ENCODE results near the gene RIN3. TPM values are rescaled to one million over a fixed set of nuclear protein-coding genes. Genes with fewer than 3 reads are reported as not detected.
A peak's percentile ranks its signal among the peaks of the same experiment; 100 is the strongest.

Gene RIN3
- total RNA-seq, 2 experiments from 2014 or later, result 76.1 to 122 TPM

GRCh38 chr14:92551044-92551841, 37.7 kb downstream of the RIN3 start:
- peak; percentile 69 for DNase-seq
- Mint-ChIP-seq H3K4me3 (peak overlapping the region; percentile 13), H3K4me1 (peaks cover 51% of the 10 kb centered on the region), H3K27me3 (no peaks in the 10 kb centered on the region), H3K27ac (peak overlapping the region; percentile 76), H3K9me3 (ENCODE audit: low read depth) (no peaks in the 10 kb centered on the region), H3K36me3 (peaks cover 2% of the 10 kb centered on the region)
- peak; percentile 58 for ATAC-seq
- CTCF ChIA-PET, result no interaction called here

GRCh38 chr14:92552066-92552465, 38.5 kb downstream of the RIN3 start:
- H3K4me3 Mint-ChIP-seq, result no peak overlapping the region
- ATAC-seq (peak; percentile 10), DNase-seq (no peak)
- H3K27ac Mint-ChIP-seq, result peak overlapping the region; percentile 76
- H3K36me3 Mint-ChIP-seq, result peaks cover 10% of the 10 kb centered on the region
- H3K9me3 Mint-ChIP-seq (ENCODE audit: low read depth), result no peaks in the 10 kb centered on the region
- H3K4me1 Mint-ChIP-seq, result peaks cover 58% of the 10 kb centered on the region
- CTCF ChIA-PET, result no interaction called here
- no peaks in the 10 kb centered on the region for H3K27me3 Mint-ChIP-seq

DNA sequence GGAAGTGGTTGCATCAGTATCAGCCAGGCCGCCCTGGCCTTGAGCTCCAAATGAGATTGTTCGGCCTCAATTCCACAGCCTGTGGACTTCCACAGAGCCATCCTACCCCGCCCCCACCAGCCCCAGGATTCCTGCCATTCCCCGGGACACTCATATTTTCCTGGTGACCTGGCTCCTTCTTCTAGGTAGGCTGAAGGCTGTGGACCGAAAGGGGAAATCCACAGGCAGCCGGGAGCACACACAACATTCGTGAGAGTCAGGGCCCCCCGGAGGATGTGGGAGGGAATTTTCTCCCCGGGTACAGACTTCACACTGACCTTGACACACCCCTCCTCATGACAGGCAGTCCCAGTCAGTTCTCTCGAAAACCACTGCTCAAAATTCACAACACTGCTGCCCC, 39.9 kb downstream of the RIN3 start:
- ATAC-seq (no peak), DNase-seq (no peak)
- peaks cover 69% of the 10 kb centered on the region for H3K4me1 Mint-ChIP-seq
- H3K27ac Mint-ChIP-seq, result no peak overlapping the region
- CTCF ChIA-PET, result interaction anchor here (0.9 to 1.0 kb wide), 2 partner anchors 30 to 128 kb away, joined by 3 read pairs; no protein-coding TSS in a partner anchor
- H3K27me3 Mint-ChIP-seq, result no peaks in the 10 kb centered on the region
- no peak overlapping the region for H3K4me3 Mint-ChIP-seq
- no peaks in the 10 kb centered on the region for H3K9me3 Mint-ChIP-seq (ENCODE audit: low read depth)
- H3K36me3 Mint-ChIP-seq, result peaks cover 16% of the 10 kb centered on the region

DNA sequence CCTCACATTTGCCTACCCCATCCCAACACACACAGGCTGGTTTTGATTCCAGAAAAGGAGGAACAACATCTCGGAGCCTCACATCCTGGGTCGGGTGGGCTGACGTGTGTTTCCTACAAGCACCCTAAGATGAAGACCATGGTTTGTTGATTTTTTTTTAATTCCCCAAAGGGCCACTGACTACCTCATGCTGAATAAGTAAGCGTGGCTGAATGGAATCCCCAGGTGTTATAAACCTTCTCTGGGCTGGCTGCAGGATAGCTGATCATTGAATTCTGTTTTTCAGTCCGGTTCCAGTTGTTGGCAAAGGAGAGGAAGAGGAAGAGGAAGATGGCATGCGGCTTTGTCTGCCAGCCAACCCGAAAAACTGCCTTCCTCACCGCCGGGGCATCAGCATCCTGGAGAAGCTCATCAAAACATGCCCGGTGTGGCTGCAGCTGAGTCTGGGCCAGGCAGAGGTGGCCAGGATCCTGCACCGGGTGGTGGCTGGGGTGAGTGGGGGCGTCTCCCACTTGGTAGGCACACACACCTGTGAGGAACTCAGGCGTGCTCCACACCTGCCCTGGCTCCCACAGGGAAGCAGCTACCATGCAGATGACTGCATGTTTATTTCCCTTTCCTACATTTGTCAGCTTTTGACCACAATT, 42.0 kb downstream of the RIN3 start:
- CTCF ChIA-PET, result interaction anchor here (1.0 to 2.1 kb wide), 4 partner anchors 11 to 125 kb away, joined by 3 to 5 read pairs (median 4); no protein-coding TSS in a partner anchor
- peaks cover 74% of the 10 kb centered on the region for H3K4me1 Mint-ChIP-seq
- peaks cover 29% of the 10 kb centered on the region for H3K36me3 Mint-ChIP-seq
- H3K27me3 Mint-ChIP-seq, result no peaks in the 10 kb centered on the region
- H3K9me3 Mint-ChIP-seq (ENCODE audit: low read depth), result no peaks in the 10 kb centered on the region
- H3K27ac Mint-ChIP-seq, result peak overlapping the region; percentile 2
- DNase-seq, result no peak
- H3K4me3 Mint-ChIP-seq, result no peak overlapping the region
- no peak for ATAC-seq

- Mint-ChIP-seq H3K9me3 (ENCODE audit: low read depth) (no peaks in the 10 kb centered on the region), H3K27ac (peak overlapping the region; percentile 28), H3K4me3 (no peak overlapping the region), H3K27me3 (no peaks in the 10 kb centered on the region), H3K4me1 (peaks cover 70% of the 10 kb centered on the region), H3K36me3 (peaks cover 30% of the 10 kb centered on the region)
- no peak for DNase-seq
- ATAC-seq, result no peak
- CTCF ChIA-PET, result interaction anchor here (1.3 to 2.1 kb wide), 2 partner anchors 31 to 124 kb away, joined by 4 to 5 read pairs; no protein-coding TSS in a partner anchor
These were observed 42.7 kb downstream of the RIN3 start for GRCh38 chr14:92556255-92556741.

DNA sequence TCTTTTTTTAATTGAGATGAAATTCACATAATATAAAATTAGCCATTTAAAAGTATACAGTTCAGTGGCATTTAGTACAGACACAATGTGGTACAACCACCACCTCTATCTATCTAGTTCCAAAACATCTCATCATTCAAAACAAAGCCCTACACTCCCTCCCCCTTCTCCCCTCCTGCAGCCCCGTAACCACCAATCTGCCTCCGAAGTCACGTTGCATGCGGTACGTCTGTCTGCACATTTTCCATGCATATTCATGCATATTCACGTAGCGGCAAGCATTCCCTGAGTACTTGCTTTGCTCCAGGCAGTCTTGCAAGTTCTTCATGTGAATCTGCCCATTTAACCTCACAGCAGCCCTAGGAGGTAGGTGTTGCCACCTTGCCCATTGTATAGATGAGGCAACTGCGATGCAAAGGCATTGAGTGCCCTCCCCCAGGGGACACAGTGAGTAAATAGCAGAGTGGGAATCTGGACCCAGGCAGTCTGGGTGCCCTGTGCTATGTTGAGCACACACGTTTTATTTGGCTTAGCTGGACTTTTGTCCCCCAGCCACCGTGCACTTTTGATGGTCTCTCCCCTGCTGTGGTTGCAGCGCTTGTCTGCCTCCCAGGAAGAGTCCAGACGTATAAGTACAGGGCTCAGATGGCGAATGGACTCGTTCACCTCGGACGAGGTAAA, 43.4 kb downstream of the RIN3 start:
- CTCF ChIA-PET, result interaction anchor here (1.2 to 2.1 kb wide), 3 partner anchors 28 to 124 kb away, joined by 3 to 5 read pairs (median 4); no protein-coding TSS in a partner anchor
- no peak for ATAC-seq
- no peak for DNase-seq
- Mint-ChIP-seq H3K9me3 (ENCODE audit: low read depth) (no peaks in the 10 kb centered on the region), H3K36me3 (peaks cover 32% of the 10 kb centered on the region), H3K27ac (peak overlapping the region; percentile 28), H3K27me3 (no peaks in the 10 kb centered on the region), H3K4me1 (peaks cover 70% of the 10 kb centered on the region), H3K4me3 (no peak overlapping the region)

GRCh38 chr14:92557544-92557912, 43.9 kb downstream of the RIN3 start:
- no peaks in the 10 kb centered on the region for H3K9me3 Mint-ChIP-seq (ENCODE audit: low read depth)
- no peak for DNase-seq
- no peak for ATAC-seq
- no peaks in the 10 kb centered on the region for H3K27me3 Mint-ChIP-seq
- peaks cover 36% of the 10 kb centered on the region for H3K36me3 Mint-ChIP-seq
- CTCF ChIA-PET, result interaction anchor here (0.6 to 1.2 kb wide), 2 partner anchors 15 to 27 kb away, joined by 3 read pairs; no protein-coding TSS in a partner anchor
- no peak overlapping the region for H3K4me3 Mint-ChIP-seq
- peaks cover 70% of the 10 kb centered on the region for H3K4me1 Mint-ChIP-seq
- H3K27ac Mint-ChIP-seq, result no peak overlapping the region

- Mint-ChIP-seq H3K27me3 (no peaks in the 10 kb centered on the region), H3K4me1 (peaks cover 73% of the 10 kb centered on the region), H3K4me3 (no peak overlapping the region), H3K9me3 (ENCODE audit: low read depth) (no peaks in the 10 kb centered on the region), H3K36me3 (peaks cover 36% of the 10 kb centered on the region), H3K27ac (no peak overlapping the region)
- ATAC-seq (no peak), DNase-seq (no peak)
- CTCF ChIA-PET, result interaction anchor here (0.6 to 1.2 kb wide), 2 partner anchors 15 to 27 kb away, joined by 3 read pairs; no protein-coding TSS in a partner anchor
These were observed 44.7 kb downstream of the RIN3 start for GRCh38 chr14:92558319-92558718.

DNA sequence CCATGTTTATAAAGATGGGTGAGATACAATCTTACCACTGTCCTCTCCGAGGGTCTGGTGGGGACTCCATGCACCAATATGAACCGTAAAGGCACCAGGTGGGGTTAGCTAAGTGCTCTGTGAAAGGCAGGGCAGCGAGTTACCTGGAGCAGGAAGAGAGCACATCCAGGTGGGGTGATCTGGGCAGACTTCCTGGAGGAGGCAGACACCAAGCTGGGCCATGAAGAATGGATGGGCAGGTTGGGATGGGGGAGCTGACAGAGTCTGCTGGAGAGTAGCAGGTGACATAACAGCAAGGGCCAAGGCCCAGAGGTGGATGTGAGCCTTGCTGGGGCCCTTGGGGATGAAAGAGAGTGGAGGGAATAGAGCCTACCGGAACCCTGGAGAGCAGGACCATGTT, 45.9 kb downstream of the RIN3 start:
- Mint-ChIP-seq H3K36me3 (peaks cover 42% of the 10 kb centered on the region), H3K4me1 (peaks cover 82% of the 10 kb centered on the region), H3K27ac (peak overlapping the region; percentile 47), H3K9me3 (ENCODE audit: low read depth) (no peaks in the 10 kb centered on the region), H3K27me3 (no peaks in the 10 kb centered on the region), H3K4me3 (no peak overlapping the region)
- CTCF ChIA-PET, result no interaction called here
- ATAC-seq (no peak), DNase-seq (no peak)

DNA sequence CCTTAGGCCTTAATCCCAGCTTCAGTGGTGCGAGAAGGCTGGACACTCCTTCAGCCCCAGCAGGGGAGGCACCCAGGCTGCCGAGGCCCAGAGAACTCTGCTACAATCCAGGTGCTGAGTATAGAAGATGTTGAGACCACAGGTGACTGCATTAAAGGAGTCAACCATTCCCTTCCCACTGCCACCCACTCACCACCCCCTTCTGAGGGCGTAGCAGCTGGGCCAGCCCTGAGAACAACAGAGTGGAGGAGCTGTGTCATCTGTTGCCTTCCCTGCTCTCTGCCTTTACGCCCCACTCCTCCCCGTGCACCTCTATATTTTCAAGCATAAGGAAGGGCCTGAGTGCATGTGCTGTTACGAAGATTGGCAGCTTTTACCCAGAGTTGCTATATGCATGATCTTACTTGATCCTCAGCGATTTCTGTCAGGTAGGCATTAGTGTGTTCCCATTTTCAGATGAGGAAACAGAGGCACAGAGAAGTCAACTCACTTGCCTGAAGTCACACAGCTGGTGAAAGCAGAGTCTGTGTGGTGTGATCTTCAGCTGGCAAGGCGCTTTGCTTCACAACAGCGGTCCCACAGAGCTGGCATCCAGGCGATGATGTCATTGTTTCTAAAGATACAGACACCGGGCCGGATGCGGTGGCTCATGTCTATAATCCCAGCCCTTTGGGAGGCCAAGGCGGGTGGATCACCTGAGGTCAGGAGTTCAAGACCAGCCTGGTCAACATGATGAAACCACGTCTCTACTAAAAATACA, 46.7 kb downstream of the RIN3 start:
- H3K4me3 Mint-ChIP-seq, result no peak overlapping the region
- no peaks in the 10 kb centered on the region for H3K27me3 Mint-ChIP-seq
- CTCF ChIA-PET, result no interaction called here
- DNase-seq (no peak), ATAC-seq (no peak)
- peaks cover 50% of the 10 kb centered on the region for H3K36me3 Mint-ChIP-seq
- no peak overlapping the region for H3K27ac Mint-ChIP-seq
- no peaks in the 10 kb centered on the region for H3K9me3 Mint-ChIP-seq (ENCODE audit: low read depth)
- H3K4me1 Mint-ChIP-seq, result peaks cover 85% of the 10 kb centered on the region

- Mint-ChIP-seq H3K4me3 (no peak overlapping the region), H3K27ac (peak overlapping the region; percentile 76), H3K27me3 (no peaks in the 10 kb centered on the region), H3K36me3 (peaks cover 58% of the 10 kb centered on the region), H3K4me1 (peaks cover 73% of the 10 kb centered on the region), H3K9me3 (ENCODE audit: low read depth) (peaks cover 7% of the 10 kb centered on the region)
- CTCF ChIA-PET, result no interaction called here
- ATAC-seq (peak; percentile 42), DNase-seq (no peak)
These were observed 48.4 kb downstream of the RIN3 start for GRCh38 chr14:92561906-92562479.

- Mint-ChIP-seq H3K36me3 (peaks cover 66% of the 10 kb centered on the region), H3K27me3 (no peaks in the 10 kb centered on the region), H3K27ac (peak overlapping the region; percentile 76), H3K4me3 (peak overlapping the region; percentile 38), H3K4me1 (peaks cover 71% of the 10 kb centered on the region), H3K9me3 (ENCODE audit: low read depth) (peaks cover 11% of the 10 kb centered on the region)
- DNase-seq (peak; percentile 73), ATAC-seq (peak; percentile 85)
- CTCF ChIA-PET, result interaction anchor here (0.6 to 1.9 kb wide), 7 partner anchors 9 to 117 kb away, joined by 3 to 11 read pairs (median 4); no protein-coding TSS in a partner anchor
These were observed 49.8 kb downstream of the RIN3 start for GRCh38 chr14:92563359-92563758.
